AG04450 (cell line): ENCODE measurements around the gene ABCG1. TPM values are rescaled to one million over a fixed set of nuclear protein-coding genes. Genes with fewer than 3 reads are reported as not detected.

Experiments used
- CTCF ChIA-PET: fragments of 300-600, 350-600 bp; formaldehyde crosslinking; extraction: SDS; loops from one replicate; lab custom pipeline; 2022; ENCODE audit warnings: antibody characterized with exemption, inconsistent platforms; lab: Charles Lee
- POLR2A ChIA-PET: fragments of 350-600 bp; formaldehyde crosslinking; extraction: SDS; loops from one replicate; lab custom pipeline; 2021; ENCODE audit warnings: antibody characterized with exemption, inconsistent platforms; lab: Yijun Ruan, JAX
- DNase-seq: peaks from one replicate; pipeline ENCODE4 v3.0.0-alpha.2; 2011; ENCODE audit warnings: low read depth, low spot score
- H3K27ac ChIP-seq: one replicate; pipeline ENCODE4 v1.5.1; 2012; ENCODE audit warnings: low read depth, low read length, control low read depth
- H3K27me3 ChIP-seq: one replicate; pipeline ENCODE4 v1.6.0; 2012; ENCODE audit warnings: low read length; ENCODE audit not compliant: control insufficient read depth, insufficient read depth
- H3K4me3 ChIP-seq: 2 replicates; pipeline ENCODE4 v1.5.1; 2011; ENCODE audit warnings: mild to moderate bottlenecking, low read depth, low read length, control low read depth
- H3K9me3 ChIP-seq: 2 replicates; pipeline ENCODE4 v1.5.1; 2012; ENCODE audit warnings: low read length; ENCODE audit not compliant: control insufficient read depth, insufficient read depth
- CTCF ChIP-seq: IDR thresholded peaks from 2 replicates; pipeline ENCODE4 v1.5.1; 2011; ENCODE audit warnings: low read depth, low read length, control low read depth, inconsistent platforms
- polyA plus RNA-seq: library from polyadenylated mRNA; depleted of rRNA; stranded (reverse); fragments of >200 nt; gene quantifications from 2 replicates; pipeline ENCODE4 v1.2.3, GENCODE V29; 2011

The ABCG1 gene
- polyA plus RNA-seq, 1 experiment: 0.71 TPM

- H3K27me3 ChIP-seq: peaks cover 6% of the 10 kb centered on the region
- H3K9me3 ChIP-seq: no peaks in the 10 kb centered on the region
- H3K4me3 ChIP-seq: no peak overlapping the region
- POLR2A ChIA-PET: no interaction called here
- no peak for DNase-seq
- CTCF ChIA-PET: interaction anchor here (1.4 to 2.4 kb wide), 2 partner anchors 43 to 194 kb away, joined by 3 to 8 read pairs; no protein-coding TSS in a partner anchor
- TF ChIP-seq CTCF: no peak
- no peak overlapping the region for H3K27ac ChIP-seq
Measured at GRCh38 chr21:42338729-42339715, 120.1 kb downstream of the ABCG1 start.

GRCh38 chr21:42340187-42341050 is 121.5 kb downstream of the ABCG1 start:
- Histone ChIP-seq H3K27ac (no peak overlapping the region), H3K4me3 (no peak overlapping the region), H3K9me3 (no peaks in the 10 kb centered on the region), H3K27me3 (peaks cover 6% of the 10 kb centered on the region)
- ChIA-PET CTCF (interaction anchor here (1.2 kb wide), 1 partner anchor 82 kb away, joined by 3 read pairs; no protein-coding TSS in a partner anchor), POLR2A (no interaction called here)
- DNase-seq: no peak
- TF ChIP-seq CTCF: no peak

GRCh38 chr21:42341776-42342542 is 123.0 kb downstream of the ABCG1 start:
- Histone ChIP-seq H3K9me3 (no peaks in the 10 kb centered on the region), H3K27ac (no peak overlapping the region), H3K4me3 (no peak overlapping the region), H3K27me3 (no peaks in the 10 kb centered on the region)
- POLR2A ChIA-PET: no interaction called here
- no peak for DNase-seq
- CTCF ChIA-PET: no interaction called here
- TF ChIP-seq CTCF: no peak

- no peak overlapping the region for H3K4me3 ChIP-seq
- TF ChIP-seq CTCF: no peak
- ChIA-PET POLR2A (no interaction called here), CTCF (no interaction called here)
- peaks cover 5% of the 10 kb centered on the region; the same call in 1 of the 2 replicates for H3K9me3 ChIP-seq
- DNase-seq: no peak
- H3K27ac ChIP-seq: no peak overlapping the region
- no peaks in the 10 kb centered on the region for H3K27me3 ChIP-seq
Measured at GRCh38 chr21:42343101-42343500, 124.2 kb downstream of the ABCG1 start.
